Effector CD4-positive, alpha-beta T cell (primary cell): Measurements from ENCODE around the gene ZNF592.

Experiments used
- DNase-seq: peaks from one replicate; pipeline ENCODE4 v3.0.0-alpha.2; 2020

Gene ZNF592

DNA sequence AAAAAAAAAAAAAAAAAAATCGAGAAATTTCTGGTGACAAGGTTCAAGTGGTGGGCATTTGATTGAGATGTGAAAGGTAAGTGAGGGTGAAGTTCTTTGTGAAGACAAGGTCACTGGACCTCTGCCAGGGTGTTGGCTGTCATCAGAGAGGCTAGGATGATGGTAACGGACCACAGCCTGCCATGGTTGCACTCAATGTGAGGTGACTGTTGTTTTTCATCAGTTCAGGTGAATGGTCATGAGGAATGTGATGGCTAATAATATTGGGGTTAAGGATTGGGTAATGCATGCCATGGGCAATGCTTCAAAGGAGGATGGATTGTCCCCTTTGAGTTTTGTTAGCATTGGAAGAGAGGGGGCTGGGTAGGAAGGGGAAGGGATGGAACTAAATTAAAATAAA, 64.5 kb downstream of the ZNF592 start:
- DNase-seq: no peak

DNA sequence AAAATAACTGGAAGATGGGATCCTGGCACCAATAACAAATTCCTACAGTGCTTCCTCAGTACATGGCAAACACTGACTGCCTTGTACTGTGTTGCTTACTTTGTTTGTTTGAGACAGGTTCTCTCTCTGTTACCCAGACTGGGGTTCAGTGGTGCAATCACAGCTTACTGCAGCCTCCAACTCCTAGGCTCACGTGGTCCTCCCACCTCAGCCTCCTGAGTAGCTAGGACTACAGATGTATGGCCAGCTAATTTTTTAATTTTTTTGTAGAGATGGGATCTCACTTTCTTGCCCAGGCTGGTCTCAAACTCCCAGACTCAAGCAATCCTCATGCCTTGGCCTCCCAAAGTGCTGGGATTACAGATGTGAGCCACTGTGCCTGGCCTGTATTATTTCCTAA, 65.0 kb downstream of the ZNF592 start:
- DNase-seq: no peak

DNA sequence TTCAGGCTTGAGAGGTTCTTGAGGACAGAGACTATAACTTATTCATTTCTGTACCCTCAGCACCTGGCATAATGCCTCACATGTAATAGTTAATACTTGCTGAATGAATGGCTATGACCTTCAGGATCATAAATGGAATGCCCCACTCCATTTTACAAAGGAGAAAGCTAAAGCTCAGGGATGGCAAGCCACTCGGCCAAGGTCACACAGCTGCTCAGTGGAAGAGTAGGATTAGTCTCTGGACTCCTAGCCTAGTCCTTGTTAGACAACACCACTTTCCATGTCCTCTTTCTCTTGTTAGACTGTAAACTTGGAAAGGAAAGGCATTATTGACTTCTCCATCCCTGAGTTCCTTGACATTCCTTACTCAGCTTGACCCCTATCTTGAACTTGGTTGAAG, 65.5 kb downstream of the ZNF592 start:
- no peak for DNase-seq

DNA sequence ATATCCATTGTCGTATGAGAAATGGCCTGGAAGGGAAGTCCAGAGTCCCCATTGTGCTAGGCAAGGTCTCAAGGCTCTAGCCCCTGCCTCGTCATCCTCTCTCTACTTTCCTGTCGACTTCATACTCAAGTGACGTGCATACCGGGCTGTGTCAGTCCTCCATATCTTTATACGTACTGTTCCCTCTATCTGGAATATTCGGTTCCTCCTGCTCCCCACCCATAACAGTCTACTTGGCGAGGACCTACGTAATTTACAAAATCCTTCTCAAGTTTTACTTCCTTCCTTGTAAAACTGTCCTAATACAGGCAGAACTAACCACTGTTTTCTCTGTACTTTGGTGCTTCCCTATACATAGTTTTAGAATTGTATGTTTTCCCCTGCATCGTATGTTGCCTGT, 66.5 kb downstream of the ZNF592 start:
- no peak for DNase-seq

DNA sequence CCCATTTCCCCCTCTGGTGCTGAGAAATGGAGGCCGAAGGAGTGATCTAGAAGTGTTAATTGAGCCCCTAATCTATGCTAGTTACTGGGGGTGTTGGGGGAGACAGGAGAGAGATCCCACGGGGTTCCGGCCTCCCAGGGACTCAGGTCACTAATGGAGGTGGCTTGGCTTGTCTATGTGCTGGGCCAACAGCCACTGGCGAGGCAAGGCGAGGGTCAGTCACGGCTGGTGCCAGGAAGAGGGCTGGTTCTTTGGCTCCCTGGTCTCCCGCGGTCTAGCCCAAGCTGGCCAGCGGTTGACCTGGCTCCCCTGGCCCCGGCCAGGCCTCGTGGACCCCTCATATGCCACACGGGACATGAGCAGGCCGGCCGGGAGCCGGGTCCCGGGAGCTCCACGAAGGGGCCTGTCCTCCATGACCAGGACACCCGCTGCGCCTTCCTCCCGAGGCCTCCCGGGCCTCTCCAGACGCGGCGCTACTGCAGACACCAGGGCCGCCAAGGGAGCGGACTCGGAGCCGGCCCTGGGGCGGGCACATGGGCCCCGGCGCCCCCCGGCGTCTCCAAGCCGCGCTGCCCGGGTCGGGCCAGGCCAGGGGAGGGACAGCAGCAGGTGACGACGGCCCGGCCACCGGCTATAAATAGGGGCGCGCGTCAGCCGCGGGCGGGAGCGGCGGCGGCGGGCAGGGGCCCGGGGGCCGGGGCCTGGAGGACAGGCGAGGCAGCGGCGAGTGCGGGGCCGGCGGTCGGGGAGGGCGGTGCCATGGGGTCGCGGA, 68.5 kb downstream of the ZNF592 start, which contains the start of gene ALPK3:
Gene ALPK3, plus strand, starts transcription at position 663 of the 772 bp plus-strand sequence. Its CDS starts 97 bp downstream, at position 760.
- DNase-seq: no peak

DNA sequence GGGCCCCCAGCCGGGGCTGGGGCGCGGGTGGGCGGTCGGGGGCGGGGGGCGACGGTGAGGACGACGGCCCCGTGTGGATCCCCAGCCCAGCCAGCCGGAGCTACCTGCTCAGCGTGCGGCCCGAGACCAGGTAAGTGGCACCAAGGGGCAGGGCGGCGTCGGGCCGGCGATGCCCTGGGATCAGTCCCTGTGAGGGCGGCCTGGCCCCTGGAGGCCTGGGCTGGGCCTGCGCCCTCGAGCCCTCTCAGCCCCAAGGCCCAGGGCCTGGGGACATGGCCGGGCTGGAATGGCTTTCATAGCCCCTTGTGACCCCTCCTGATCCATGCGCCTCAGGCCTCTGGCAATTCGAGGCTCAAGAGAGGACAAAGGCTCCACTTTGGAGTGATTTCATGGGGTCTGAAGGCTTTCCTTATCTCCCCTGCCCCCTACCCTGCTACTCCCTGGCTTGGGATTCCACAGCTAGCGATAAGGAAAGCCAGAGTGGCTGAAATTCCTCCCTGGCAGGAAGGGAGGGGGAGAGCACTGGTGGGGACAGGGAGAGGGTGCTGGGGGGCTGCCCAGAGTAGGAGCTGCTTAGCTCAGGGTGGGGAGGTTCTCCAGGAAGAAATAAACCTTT, 69.2 kb downstream of the ZNF592 start:
- no peak for DNase-seq

DNA sequence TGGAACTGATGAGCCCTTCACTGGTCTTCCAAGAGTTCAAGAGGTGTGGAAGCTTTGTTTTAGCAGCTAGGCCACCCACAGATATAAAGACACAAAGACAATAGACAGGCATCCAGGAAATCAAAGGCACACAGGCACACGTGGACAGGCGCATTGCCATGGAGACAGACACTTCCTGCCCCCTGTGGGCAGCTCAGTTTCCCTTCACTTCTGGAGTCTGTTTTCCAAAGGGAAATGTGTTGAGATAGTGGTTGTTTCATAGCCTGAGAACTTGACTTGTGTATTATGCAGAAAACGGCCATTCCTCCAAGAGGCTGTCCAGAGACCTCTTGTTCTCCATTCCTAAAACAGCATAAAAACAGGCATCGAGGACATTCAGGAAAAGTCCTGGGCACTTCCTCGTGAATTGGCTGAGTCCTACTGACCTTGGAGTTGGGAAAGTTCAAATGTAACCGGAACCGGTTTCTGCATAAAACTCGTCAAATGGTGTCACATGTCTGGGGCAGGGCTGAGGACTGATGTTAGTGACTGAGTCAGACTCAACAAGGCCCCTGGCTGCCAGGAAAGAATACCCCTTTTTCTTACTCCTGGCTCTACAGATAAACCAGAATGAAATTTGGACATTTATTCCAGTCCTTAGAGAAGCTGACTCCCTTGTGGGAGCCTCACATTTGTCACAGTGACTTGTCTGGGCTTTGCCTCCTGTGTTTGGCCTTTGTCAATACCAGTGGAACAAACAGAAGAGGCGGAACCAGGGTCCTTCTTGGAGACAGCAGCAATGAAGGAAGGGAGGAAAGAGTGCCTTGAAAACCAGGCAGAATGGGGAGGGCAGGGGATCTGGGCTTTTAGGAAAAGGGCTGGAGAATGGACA, 70.1 kb downstream of the ZNF592 start:
- DNase-seq: no peak

DNA sequence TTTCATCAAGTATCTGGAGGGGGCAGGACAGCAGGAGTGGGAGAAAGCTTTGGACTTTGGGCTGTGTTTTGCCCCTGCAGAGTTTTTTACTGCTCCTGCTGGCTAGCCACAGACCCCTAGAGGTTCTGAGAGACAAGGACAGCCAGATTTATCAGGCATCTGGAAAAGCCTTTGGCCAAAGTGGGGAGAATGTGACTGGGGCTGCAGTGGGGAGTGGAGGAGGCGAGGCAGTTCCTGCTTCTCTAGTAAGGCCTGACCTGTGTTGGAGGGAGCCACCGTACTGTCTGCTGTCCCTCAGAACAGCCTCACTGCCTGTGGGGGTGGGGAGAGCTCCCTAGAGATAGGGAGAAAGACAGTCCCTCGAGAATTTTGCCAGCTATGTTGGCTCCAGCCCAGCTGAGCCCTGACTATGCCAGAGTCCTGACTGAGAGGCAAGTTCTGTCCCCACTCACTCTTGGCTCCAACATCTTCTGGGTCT, 70.9 kb downstream of the ZNF592 start:
- DNase-seq: no peak

DNA sequence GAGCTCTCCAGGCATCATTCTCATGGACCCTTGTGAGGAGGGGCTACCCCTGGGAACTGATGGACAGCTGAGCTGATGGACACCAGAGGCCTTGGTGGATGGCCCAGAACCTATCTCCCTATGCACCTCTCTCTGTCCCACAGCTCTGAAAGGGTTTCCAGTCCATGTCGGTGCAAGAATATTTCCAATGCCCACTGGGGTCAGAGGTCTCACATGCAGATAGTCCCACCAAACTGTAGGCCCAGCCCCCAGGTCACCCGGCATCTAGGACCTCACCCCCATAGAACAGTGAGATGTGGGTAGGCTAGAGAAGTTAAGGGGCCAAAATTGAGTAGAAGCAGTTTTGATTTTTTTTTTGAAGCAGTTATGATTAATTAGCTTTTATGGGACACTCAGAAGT, 71.4 kb downstream of the ZNF592 start:
- no peak for DNase-seq

DNA sequence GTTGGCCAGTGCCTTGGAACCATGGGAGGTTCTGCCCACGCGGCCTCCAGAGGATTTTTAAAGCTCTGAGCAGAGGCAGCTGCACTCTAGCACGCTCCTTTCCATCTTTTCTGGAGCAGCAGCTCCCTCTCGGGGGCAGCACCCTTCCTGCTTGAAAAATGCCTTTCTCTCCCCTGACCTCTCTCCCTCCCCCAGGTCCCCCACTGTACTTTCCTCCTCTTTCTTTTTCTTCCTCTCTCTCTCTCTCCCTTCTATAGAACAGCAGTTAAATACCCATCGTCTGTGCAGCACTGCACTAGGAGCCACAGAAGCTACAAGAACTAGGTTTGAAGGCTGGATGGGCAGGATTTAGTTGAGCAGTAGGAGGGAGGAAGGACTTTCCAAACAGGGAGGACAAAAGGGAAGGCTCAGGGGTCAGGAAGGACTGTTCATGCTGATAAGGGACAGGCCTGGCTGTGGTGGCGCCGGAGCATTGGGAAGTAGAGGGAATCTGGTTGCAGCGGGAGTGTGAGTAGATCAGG, 73.2 kb downstream of the ZNF592 start:
- no peak for DNase-seq

DNA sequence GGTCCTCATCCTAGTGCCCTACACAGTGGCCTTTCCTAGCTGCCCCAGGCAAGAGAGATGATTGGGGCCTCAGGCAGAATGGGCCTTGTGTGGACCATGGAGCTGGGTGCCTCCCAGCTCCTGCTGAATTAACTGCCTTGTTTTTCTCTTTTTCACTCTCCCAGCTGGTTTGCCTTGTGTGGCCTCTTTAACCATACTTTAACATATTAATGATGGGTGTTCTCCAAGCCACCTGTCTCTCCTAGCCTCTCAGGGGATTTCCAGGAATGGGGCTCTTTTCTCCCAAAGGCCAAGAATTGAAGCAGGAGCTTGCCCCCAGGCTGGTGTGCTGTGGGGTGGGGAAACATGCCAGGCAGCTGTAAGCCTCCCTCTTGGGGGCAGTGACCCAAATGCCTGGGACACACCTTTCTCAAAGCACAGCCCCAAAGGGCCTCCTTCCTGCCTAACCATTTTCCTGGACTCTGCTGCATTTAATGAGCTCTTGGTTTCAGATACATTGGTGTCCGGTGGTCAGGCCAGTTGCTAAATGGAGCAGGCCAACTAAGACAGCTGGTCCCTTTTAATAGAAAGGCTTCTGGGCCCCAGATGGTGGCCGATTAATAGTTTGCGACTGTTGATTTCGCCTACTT, 74.4 kb downstream of the ZNF592 start:
- DNase-seq: no peak

DNA sequence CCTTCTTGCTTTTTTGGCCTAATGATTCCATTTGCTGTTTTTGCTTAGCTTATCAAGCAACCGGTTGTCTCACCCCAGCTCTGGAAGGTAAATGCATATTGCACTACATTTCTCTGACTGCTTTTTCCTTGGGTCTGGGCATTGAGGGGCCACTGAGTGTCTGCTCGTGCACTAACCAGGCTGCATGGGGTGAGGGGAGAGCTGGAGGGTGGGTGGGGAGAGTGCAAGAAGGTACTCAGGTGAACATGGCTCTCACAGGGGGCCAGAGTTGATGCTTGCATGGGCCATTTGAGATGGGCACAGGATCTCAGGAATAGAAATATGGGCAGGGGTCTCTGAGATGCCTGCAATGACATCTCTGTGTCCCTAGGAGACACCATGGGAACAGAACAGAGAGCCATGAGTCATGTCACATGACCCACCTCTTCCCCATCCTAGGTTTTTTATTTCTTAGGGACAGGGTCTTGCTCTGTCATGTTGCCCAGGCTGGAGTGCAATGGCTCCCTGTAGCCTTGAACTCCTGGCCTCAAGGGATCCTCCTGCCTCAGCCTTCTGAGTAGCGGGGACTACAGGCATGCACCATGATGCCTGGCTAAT, 75.0 kb downstream of the ZNF592 start:
- DNase-seq: no peak

DNA sequence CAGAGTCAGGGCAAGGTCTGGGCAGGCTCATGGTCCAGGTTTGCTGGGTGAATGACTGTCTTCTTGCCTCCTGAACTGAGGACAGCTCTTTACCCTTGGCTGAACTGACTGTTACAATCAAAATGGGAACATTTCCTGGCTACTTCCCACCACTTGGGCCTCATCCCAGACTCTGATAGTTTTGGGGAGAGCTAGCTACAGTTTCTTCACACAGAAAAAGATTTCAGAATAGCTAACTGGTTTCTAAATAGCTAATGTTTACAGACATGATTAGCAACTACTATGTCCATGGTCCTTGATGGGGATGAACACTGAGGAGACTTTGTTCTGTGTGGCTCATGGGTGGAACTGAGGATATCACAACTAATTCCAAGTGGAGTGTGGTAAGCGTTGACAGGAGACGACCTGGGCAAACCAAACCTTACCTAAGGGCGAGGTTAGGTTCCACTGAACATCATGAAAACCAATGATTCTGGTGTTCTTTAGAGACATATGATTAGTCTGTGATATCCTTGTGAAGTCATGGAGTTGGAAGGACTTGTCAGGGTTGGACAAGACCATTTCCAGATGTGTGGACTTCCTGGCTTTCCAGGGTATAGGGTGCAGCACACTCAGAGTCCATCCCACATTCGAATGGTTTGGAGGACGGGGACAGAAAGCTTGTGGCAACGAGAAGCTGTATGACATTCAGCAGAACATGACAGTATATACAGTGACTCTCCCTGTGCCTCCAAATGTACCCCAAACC, 76.0 kb downstream of the ZNF592 start:
- no peak for DNase-seq

DNA sequence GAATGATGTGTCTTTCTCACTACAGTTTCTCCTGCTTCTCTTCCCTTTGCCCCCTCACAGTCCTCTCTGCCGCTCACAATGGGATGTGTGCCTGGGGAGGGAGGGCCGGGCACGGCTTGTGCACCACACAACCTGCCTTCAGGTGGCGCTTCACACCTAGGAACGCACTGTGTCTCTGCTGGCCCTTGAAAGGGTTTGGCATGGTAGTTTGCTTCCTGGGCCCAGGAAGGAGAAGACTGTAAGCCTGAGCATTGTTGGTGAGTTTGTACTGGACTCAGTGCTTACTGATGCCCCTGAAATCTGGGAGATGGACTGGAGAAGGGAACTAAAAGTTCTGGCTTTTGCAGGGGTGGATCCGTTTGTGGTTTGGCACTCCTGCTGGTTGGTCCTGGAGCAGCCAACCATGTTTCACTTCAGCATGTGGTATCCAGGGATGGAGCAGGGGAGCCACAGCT, 78.0 kb downstream of the ZNF592 start:
- no peak for DNase-seq

DNA sequence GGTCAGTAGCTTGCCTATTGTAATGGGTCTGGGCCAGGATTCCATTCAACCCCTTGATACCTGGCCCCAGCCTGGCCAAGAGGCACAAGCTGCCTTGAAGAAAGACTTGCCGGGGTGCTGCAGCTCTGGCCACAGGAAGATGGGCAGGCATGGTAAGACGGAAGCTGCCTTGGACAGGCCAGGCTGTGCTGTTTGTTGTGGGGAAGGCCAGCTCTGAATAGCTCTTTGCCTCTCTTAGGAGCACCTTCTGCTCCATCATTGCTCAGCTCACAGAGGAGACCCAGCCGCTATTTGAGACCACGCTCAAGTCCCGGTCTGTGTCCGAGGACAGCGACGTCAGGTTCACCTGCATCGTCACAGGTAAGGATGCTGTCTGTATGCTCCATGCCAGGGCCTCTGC, 78.9 kb downstream of the ZNF592 start:
- no peak for DNase-seq

DNA sequence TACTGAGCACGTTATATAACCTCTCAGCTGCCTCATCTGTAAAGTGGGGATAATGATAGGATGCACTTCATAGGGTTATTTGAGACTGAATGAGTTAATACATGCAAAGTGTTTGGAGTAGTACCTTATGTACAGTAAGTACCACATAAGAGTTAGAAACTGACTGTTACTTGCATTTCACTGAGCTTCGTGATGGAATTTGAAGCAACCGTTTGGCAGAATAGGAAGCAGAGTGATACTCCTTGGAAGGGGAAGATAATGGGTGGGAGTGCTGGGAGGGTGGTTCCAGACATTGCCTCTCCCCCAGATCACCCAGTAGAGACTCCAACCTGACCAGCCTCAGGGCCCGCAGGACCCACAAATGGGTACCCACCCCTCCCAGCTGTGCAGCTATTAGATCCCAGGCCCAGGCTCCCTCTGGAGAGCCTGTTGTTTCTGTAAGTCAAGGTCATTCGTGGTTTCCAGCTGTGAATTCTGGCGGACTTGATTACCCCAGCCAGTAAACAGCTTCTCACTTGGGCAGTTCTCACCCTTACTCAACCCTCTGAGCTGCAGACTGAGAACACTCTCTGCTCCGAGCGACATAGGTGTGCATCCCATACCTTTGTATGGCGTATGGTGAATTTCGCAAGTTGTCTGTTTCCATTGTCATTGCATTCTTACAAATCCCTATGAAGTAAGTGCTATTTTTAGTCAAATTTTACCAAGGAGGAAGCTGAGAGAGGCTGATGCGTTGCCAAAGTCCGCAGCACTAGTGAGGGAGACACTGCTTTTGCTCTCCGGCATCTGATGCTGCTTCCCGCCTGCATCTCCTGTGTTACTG, 79.9 kb downstream of the ZNF592 start:
- DNase-seq: no peak

DNA sequence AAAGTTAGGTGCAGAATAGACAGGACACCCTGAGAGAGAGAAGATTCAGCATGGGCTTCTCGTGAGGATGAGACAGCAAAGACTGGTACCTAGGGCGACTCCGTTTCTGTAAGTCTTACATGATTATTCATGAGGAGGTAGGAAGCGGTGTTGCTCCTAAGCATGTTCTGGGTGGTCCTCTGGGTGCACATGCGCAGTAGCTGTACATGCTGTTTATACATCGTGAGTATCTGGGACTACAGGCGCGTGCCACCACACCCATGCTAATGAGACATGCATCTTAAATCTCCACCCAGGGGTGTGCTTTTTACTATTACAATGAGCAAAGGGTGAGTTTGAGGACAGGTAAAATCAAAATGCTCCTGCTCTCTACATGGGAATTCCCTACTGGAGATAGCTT, 81.0 kb downstream of the ZNF592 start:
- DNase-seq: no peak

DNA sequence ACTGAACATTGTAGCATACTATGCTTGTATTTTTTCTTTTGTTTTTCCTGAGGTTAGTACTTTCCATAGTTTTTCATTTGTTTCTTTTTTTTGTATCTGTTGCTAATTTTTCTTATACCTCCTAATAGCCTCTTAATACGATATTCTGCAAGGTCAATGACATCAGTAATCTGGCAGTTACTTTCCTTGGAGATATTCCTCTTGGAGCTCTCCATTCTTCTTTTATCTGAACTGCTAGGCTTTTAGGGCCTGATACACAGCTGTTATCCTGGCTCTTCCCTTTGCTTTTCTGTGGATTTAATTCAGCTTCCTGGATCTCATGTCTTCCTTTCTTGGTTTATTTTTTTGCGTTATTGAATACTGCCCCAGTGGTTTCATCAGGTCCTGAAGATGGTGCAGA, 81.6 kb downstream of the ZNF592 start:
- DNase-seq: no peak

DNA sequence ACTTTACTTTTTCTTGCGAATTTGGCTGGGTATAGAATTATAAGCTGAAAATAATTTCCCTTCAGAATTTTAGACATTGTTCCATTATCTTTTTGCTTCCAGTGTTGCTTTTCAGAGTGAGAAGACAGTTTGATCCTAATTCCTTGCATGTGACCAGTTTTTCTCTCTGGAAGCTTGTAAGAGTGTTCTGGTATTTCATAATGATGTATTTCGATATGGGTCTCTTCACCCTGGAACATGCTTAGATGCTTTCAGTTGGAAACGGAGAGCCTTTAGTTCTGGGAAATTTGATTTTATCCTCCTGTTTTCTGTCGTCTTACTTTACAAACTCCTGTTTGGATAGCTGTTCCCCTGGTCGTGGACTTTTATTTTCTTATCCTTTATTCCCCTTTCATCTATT, 82.6 kb downstream of the ZNF592 start:
- DNase-seq: no peak

DNA sequence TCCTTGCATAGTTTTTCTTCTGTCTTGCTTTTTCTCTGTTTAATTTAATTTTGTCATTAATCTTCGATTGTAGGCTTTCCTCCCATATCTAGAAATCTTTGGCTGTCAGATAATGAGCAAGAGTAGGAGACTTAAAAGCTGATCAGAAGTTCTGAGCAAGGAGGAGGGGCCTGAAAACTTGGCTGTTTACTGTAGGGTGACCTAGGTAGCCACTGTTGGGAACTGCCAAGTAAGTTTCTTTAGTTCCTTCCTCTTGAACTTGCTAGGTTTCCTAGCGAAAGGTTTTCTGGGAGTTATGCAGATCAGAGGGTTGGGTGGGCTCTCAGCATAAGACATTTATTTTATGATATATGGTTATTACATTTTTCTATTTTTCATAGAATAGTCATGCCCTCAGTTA, 83.2 kb downstream of the ZNF592 start:
- DNase-seq: no peak
